ENCODE data around the gene JAKMIP1. TPM values are rescaled to one million over a fixed set of nuclear protein-coding genes. Genes with fewer than 3 reads are reported as not detected.

The JAKMIP1 gene
- total RNA-seq, 1 experiment from 2014 or later, result not detected

- intact Hi-C loops (cut with micrococcal nuclease), result no loop called here
- CTCF ChIA-PET, result interaction anchor here (0.6 kb wide), 1 partner anchor 210 kb away, joined by 4 read pairs; no protein-coding TSS in a partner anchor
- Mint-ChIP-seq H3K4me3 (ENCODE audit: unreplicated experiment) (no peak overlapping the region), H3K27ac (ENCODE audit: low read depth, unreplicated experiment) (no peak overlapping the region), H3K4me1 (ENCODE audit: insufficient read depth, unreplicated experiment) (no peaks in the 10 kb centered on the region), H3K36me3 (ENCODE audit: insufficient read depth, unreplicated experiment) (no peaks in the 10 kb centered on the region), H3K9me3 (ENCODE audit: unreplicated experiment) (no peaks in the 10 kb centered on the region), H3K27me3 (ENCODE audit: insufficient read depth, unreplicated experiment) (no peaks in the 10 kb centered on the region)
- TF ChIP-seq CTCF (IDR thresholded peaks at IDR 0.05; ENCODE audit: unreplicated experiment), result no peak
- no TSS peak for BruUV-seq (replicated peaks)
- no peak for DNase-seq (ENCODE audit: unreplicated experiment)
- POLR2A ChIA-PET, result no interaction called here
These were observed 8.1 kb upstream of the JAKMIP1 start for GRCh38 chr4:6208416-6208815.

- intact Hi-C loops (cut with micrococcal nuclease), result no loop called here
- TF ChIP-seq CTCF (IDR thresholded peaks at IDR 0.05; ENCODE audit: unreplicated experiment), result no peak
- Mint-ChIP-seq H3K27ac (ENCODE audit: low read depth, unreplicated experiment) (no peak overlapping the region), H3K4me1 (ENCODE audit: insufficient read depth, unreplicated experiment) (no peaks in the 10 kb centered on the region), H3K4me3 (ENCODE audit: unreplicated experiment) (no peak overlapping the region), H3K36me3 (ENCODE audit: insufficient read depth, unreplicated experiment) (no peaks in the 10 kb centered on the region), H3K9me3 (ENCODE audit: unreplicated experiment) (peaks cover under 1% of the 10 kb centered on the region), H3K27me3 (ENCODE audit: insufficient read depth, unreplicated experiment) (no peaks in the 10 kb centered on the region)
- BruUV-seq (replicated peaks), result no TSS peak
- CTCF ChIA-PET, result interaction anchor here (0.7 kb wide), 1 partner anchor 121 kb away, joined by 3 read pairs; no protein-coding TSS in a partner anchor
- POLR2A ChIA-PET, result no interaction called here
- no peak for DNase-seq (ENCODE audit: unreplicated experiment)
These were observed 7.3 kb upstream of the JAKMIP1 start for GRCh38 chr4:6207602-6208001.

- Mint-ChIP-seq H3K27me3 (ENCODE audit: insufficient read depth, unreplicated experiment) (no peaks in the 10 kb centered on the region), H3K9me3 (ENCODE audit: unreplicated experiment) (peaks cover 8% of the 10 kb centered on the region), H3K4me1 (ENCODE audit: insufficient read depth, unreplicated experiment) (no peaks in the 10 kb centered on the region), H3K36me3 (ENCODE audit: insufficient read depth, unreplicated experiment) (no peaks in the 10 kb centered on the region), H3K27ac (ENCODE audit: low read depth, unreplicated experiment) (no peak overlapping the region), H3K4me3 (ENCODE audit: unreplicated experiment) (no peak overlapping the region)
- no peak for DNase-seq (ENCODE audit: unreplicated experiment)
- intact Hi-C loops (cut with micrococcal nuclease), result no loop called here
- CTCF ChIA-PET, result interaction anchor here (0.6 kb wide), 1 partner anchor 136 kb away, joined by 4 read pairs; no protein-coding TSS in a partner anchor
- no TSS peak for BruUV-seq (replicated peaks)
- no peak for TF ChIP-seq CTCF (IDR thresholded peaks at IDR 0.05; ENCODE audit: unreplicated experiment)
- POLR2A ChIA-PET, result no interaction called here
These were observed 6.5 kb upstream of the JAKMIP1 start for GRCh38 chr4:6206771-6207290.

GRCh38 chr4:6205973-6206372, 5.6 kb upstream of the JAKMIP1 start:
- Mint-ChIP-seq H3K4me3 (ENCODE audit: unreplicated experiment) (no peak overlapping the region), H3K27me3 (ENCODE audit: insufficient read depth, unreplicated experiment) (no peaks in the 10 kb centered on the region), H3K4me1 (ENCODE audit: insufficient read depth, unreplicated experiment) (no peaks in the 10 kb centered on the region), H3K27ac (ENCODE audit: low read depth, unreplicated experiment) (no peak overlapping the region), H3K36me3 (ENCODE audit: insufficient read depth, unreplicated experiment) (peaks cover 2% of the 10 kb centered on the region), H3K9me3 (ENCODE audit: unreplicated experiment) (peaks cover 17% of the 10 kb centered on the region)
- intact Hi-C loops (cut with micrococcal nuclease), result no loop called here
- CTCF ChIA-PET, result interaction anchor here (0.6 to 0.7 kb wide), 2 partner anchors 88 to 464 kb away, joined by 4 read pairs; no protein-coding TSS in a partner anchor
- no peak for TF ChIP-seq CTCF (IDR thresholded peaks at IDR 0.05; ENCODE audit: unreplicated experiment)
- POLR2A ChIA-PET, result no interaction called here
- no TSS peak for BruUV-seq (replicated peaks)
- DNase-seq (ENCODE audit: unreplicated experiment), result no peak
